K562 (cell line): ENCODE data around the gene MVB12B. TPM values are rescaled to one million over a fixed set of nuclear protein-coding genes. Genes with fewer than 3 reads are reported as not detected.
A peak's percentile ranks its signal among the peaks of the same experiment; 100 is the strongest.

ENCODE experiments used
- CTCF ChIP-seq, 3 experiments: IDR thresholded peaks in 2 of 3; conservative IDR thresholded peaks in 1 of 3; 2 replicates each; pipeline ENCODE4 v1.5.1; 2011 to 2012; ENCODE audit warnings: low read length in 3 of 3, mild to moderate bottlenecking in 3 of 3, control low read depth in 2 of 3, improper control_type of control experiment in 1 of 3, inconsistent platforms in 1 of 3, low read depth in 1 of 3, mixed read lengths in 1 of 3, moderate library complexity in 1 of 3; ENCODE audit not compliant: insufficient read depth in 2 of 3
- JUNB ChIP-seq: fragments of 450-650 bp; formaldehyde crosslinking; conservative IDR thresholded peaks from 2 replicates; pipeline ENCODE4 v1.4.0; 2020; ENCODE audit warnings: mild to moderate bottlenecking
- MAFG ChIP-seq: fragments of 450-650 bp; conservative IDR thresholded peaks from 2 replicates; pipeline ENCODE4 v1.6.1; 2016; ENCODE audit warnings: missing genetic modification characterization, missing compliant biosample characterization
- RBM34 ChIP-seq: fragments of 200-400 bp; formaldehyde crosslinking; IDR thresholded peaks from 2 replicates; pipeline ENCODE4 v1.6.1; 2018; ENCODE audit warnings: low read length, borderline replicate concordance; ENCODE audit not compliant: insufficient read depth
- RREB1 ChIP-seq: fragments of 250-450 bp; sonication (Bioruptor Pico); IDR thresholded peaks from 2 replicates; pipeline ENCODE4 v1.4.0; 2020
- ZFX ChIP-seq: sonication (generic); formaldehyde crosslinking; IDR thresholded peaks from 2 replicates; pipeline ENCODE4 v1.8.0; 2022; ENCODE audit warnings: mild to moderate bottlenecking, missing genetic modification reagents, moderate library complexity
- ZNF23 ChIP-seq: fragments of 250-450 bp; sonication (Bioruptor Pico); IDR thresholded peaks from 2 replicates; pipeline ENCODE4 v1.4.0; 2020; ENCODE audit warnings: mild to moderate bottlenecking
- polyA plus RNA-seq, 8 experiments: library from polyadenylated mRNA; depleted of rRNA in 4 of 8; stranded (reverse) in 5 of 8; unstranded in 3 of 8; fragments of >200 nt; fragmentation: Nextera tagmentation in 2 of 8; fragmentation: Illumina TruSeq in 1 of 8; extraction: Ambion mirVana in 2 of 8; extraction: Trizol in 1 of 8; gene quantifications; 2 replicates each; pipeline versions ENCODE4 v1.2.1 to v1.2.3, GENCODE V29; 2011 to 2014; ENCODE audit warnings: inconsistent platforms in 1 of 8, missing spikeins in 1 of 8
- total RNA-seq, 7 experiments: library from RNA; depleted of rRNA in 6 of 7; stranded (reverse); fragments of >200 nt in 6 of 7; fragmentation: Illumina TruSeq in 2 of 7; extraction: Trizol in 2 of 7; gene quantifications; 2 replicates each; pipeline versions ENCODE4 v1.2.1 to v1.2.3, GENCODE V29; 2011 to 2021; ENCODE audit warnings: low replicate concordance in 1 of 7
- TF ChIP-seq, protein P1 (sequence below): sonication (generic); formaldehyde crosslinking; IDR thresholded peaks from 2 replicates; pipeline ENCODE4 v1.8.1; 2023; ENCODE audit warnings: missing genetic modification reagents, mild to moderate bottlenecking, borderline replicate concordance
- TF ChIP-seq, protein P2 (sequence below): IDR thresholded peaks from 2 replicates; pipeline ENCODE4 v1.6.1; 2011; ENCODE audit warnings: borderline replicate concordance, low read depth, mild to moderate bottlenecking, moderate library complexity, low read length; ENCODE audit not compliant: insufficient read depth, poor library complexity, severe bottlenecking

MVB12B gene
- total and polyA plus RNA-seq, 9 of the 15 experiments (the other 6 are each of a cell fraction or from before 2014, with no cell fraction given): not detected

- no peak for TF ChIP-seq ZFX (CRISPR knock-in tag)
- TF ChIP-seq MAFG: no peak
- TF ChIP-seq ZNF23 (CRISPR knock-in tag): no peak
- TF ChIP-seq, protein P1, sequence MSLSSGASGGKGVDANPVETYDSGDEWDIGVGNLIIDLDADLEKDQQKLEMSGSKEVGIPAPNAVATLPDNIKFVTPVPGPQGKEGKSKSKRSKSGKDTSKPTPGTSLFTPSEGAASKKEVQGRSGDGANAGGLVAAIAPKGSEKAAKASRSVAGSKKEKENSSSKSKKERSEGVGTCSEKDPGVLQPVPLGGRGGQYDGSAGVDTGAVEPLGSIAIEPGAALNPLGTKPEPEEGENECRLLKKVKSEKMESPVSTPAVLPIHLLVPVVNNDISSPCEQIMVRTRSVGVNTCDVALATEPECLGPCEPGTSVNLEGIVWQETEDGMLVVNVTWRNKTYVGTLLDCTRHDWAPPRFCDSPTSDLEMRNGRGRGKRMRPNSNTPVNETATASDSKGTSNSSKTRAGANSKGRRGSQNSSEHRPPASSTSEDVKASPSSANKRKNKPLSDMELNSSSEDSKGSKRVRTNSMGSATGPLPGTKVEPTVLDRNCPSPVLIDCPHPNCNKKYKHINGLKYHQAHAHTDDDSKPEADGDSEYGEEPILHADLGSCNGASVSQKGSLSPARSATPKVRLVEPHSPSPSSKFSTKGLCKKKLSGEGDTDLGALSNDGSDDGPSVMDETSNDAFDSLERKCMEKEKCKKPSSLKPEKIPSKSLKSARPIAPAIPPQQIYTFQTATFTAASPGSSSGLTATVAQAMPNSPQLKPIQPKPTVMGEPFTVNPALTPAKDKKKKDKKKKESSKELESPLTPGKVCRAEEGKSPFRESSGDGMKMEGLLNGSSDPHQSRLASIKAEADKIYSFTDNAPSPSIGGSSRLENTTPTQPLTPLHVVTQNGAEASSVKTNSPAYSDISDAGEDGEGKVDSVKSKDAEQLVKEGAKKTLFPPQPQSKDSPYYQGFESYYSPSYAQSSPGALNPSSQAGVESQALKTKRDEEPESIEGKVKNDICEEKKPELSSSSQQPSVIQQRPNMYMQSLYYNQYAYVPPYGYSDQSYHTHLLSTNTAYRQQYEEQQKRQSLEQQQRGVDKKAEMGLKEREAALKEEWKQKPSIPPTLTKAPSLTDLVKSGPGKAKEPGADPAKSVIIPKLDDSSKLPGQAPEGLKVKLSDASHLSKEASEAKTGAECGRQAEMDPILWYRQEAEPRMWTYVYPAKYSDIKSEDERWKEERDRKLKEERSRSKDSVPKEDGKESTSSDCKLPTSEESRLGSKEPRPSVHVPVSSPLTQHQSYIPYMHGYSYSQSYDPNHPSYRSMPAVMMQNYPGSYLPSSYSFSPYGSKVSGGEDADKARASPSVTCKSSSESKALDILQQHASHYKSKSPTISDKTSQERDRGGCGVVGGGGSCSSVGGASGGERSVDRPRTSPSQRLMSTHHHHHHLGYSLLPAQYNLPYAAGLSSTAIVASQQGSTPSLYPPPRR (CRISPR knock-in tag): no peak
- no peak for TF ChIP-seq RBM34
- TF ChIP-seq, protein P2, sequence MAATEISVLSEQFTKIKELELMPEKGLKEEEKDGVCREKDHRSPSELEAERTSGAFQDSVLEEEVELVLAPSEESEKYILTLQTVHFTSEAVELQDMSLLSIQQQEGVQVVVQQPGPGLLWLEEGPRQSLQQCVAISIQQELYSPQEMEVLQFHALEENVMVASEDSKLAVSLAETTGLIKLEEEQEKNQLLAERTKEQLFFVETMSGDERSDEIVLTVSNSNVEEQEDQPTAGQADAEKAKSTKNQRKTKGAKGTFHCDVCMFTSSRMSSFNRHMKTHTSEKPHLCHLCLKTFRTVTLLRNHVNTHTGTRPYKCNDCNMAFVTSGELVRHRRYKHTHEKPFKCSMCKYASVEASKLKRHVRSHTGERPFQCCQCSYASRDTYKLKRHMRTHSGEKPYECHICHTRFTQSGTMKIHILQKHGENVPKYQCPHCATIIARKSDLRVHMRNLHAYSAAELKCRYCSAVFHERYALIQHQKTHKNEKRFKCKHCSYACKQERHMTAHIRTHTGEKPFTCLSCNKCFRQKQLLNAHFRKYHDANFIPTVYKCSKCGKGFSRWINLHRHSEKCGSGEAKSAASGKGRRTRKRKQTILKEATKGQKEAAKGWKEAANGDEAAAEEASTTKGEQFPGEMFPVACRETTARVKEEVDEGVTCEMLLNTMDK: no peak
- no peak for TF ChIP-seq RREB1 (CRISPR knock-in tag)
- TF ChIP-seq CTCF (IDR thresholded peaks at IDR 0.05 in 2 of 3, conservative IDR thresholded peaks at IDR 0.05 in 1 of 3; ENCODE audit: insufficient read depth in 2 of 3, low read depth in 1 of 3, low read length in 3 of 3): peak; percentile 84 to 94 (median 86)
- no peak for TF ChIP-seq JUNB (CRISPR knock-in tag)
Measured at GRCh38 chr9:126499005-126499910, 172.6 kb downstream of the MVB12B start (continued).
